Measurements from ENCODE around the gene PLXDC1. TPM values are rescaled to one million over a fixed set of nuclear protein-coding genes. Genes with fewer than 3 reads are reported as not detected.
"Not testable (repeated sequence)": the region's sequence is repeated elsewhere in the genome, so short reads cannot be mapped to it uniquely, and the experiment has no call there.

PLXDC1 gene
- polyA plus RNA-seq, 1 donor from 2014 or later: not detected

GRCh38 chr17:39036009-39036408 is 115.4 kb downstream of the PLXDC1 start:
- Mint-ChIP-seq H3K4me1 (no peaks in the 10 kb centered on the region), H3K36me3 (no peaks in the 10 kb centered on the region), H3K27me3 (peaks cover 4% of the 10 kb centered on the region), H3K27ac (no peak overlapping the region), H3K9me3 (no peaks in the 10 kb centered on the region), H3K4me3 (no peak overlapping the region)

GRCh38 chr17:39035578-39035977 is 115.9 kb downstream of the PLXDC1 start:
- H3K4me1 Mint-ChIP-seq, H3K4me3 Mint-ChIP-seq, H3K27ac Mint-ChIP-seq, H3K36me3 Mint-ChIP-seq, H3K27me3 Mint-ChIP-seq, H3K9me3 Mint-ChIP-seq: not testable (repeated sequence)

GRCh38 chr17:39028690-39029089 is 122.7 kb downstream of the PLXDC1 start:
- Mint-ChIP-seq H3K9me3 (no peaks in the 10 kb centered on the region), H3K36me3 (no peaks in the 10 kb centered on the region), H3K4me3 (no peak overlapping the region), H3K4me1 (peaks cover 0 to 4% (median 3%) of the 10 kb centered on the region in 3 donors), H3K27ac (no peak overlapping the region), H3K27me3 (peaks cover 19% of the 10 kb centered on the region)

- Mint-ChIP-seq H3K4me1 (peaks cover 0 to 4% (median 3%) of the 10 kb centered on the region in 3 donors), H3K9me3 (no peaks in the 10 kb centered on the region), H3K36me3 (no peaks in the 10 kb centered on the region), H3K4me3 (no peak overlapping the region), H3K27me3 (peaks cover 19% of the 10 kb centered on the region), H3K27ac (no peak overlapping the region)
Measured at GRCh38 chr17:39027455-39028035, 123.9 kb downstream of the PLXDC1 start.

- peaks cover 0 to 4% (median 3%) of the 10 kb centered on the region in 3 donors for H3K4me1 Mint-ChIP-seq
- peak overlapping the region in 1 of 4 donors; percentile 57 for H3K4me3 Mint-ChIP-seq
- H3K9me3 Mint-ChIP-seq: no peaks in the 10 kb centered on the region
- peaks cover 19% of the 10 kb centered on the region for H3K27me3 Mint-ChIP-seq
- H3K36me3 Mint-ChIP-seq: no peaks in the 10 kb centered on the region
- H3K27ac Mint-ChIP-seq: no peak overlapping the region
Measured at GRCh38 chr17:39026980-39027451, 124.4 kb downstream of the PLXDC1 start.

- H3K4me3 Mint-ChIP-seq, H3K4me1 Mint-ChIP-seq, H3K27ac Mint-ChIP-seq, H3K36me3 Mint-ChIP-seq, H3K9me3 Mint-ChIP-seq: not testable (repeated sequence)
- peaks cover 19% of the 10 kb centered on the region for H3K27me3 Mint-ChIP-seq
Measured at GRCh38 chr17:39026346-39026745, 125.1 kb downstream of the PLXDC1 start.

GRCh38 chr17:39022924-39023323 is 128.5 kb downstream of the PLXDC1 start:
- Mint-ChIP-seq H3K27me3 (peaks cover 19% of the 10 kb centered on the region), H3K27ac (no peak overlapping the region), H3K4me1 (peaks cover 8 to 15% (median 8%) of the 10 kb centered on the region in 3 donors), H3K36me3 (no peaks in the 10 kb centered on the region), H3K9me3 (no peaks in the 10 kb centered on the region), H3K4me3 (no peak overlapping the region)

GRCh38 chr17:39020037-39020436 is 131.4 kb downstream of the PLXDC1 start:
- H3K9me3 Mint-ChIP-seq, H3K27ac Mint-ChIP-seq, H3K27me3 Mint-ChIP-seq, H3K4me3 Mint-ChIP-seq, H3K36me3 Mint-ChIP-seq: not testable (repeated sequence)
- peaks cover 5 to 12% (median 8%) of the 10 kb centered on the region in 3 donors for H3K4me1 Mint-ChIP-seq

- Mint-ChIP-seq H3K4me1 (peaks cover 5 to 12% (median 8%) of the 10 kb centered on the region in 3 donors), H3K4me3 (peak overlapping the region in 1 of 4 donors; percentile 46), H3K27ac (peak overlapping the region in 1 of 3 donors; percentile 13), H3K36me3 (peaks cover 3% of the 10 kb centered on the region), H3K27me3 (no peaks in the 10 kb centered on the region), H3K9me3 (no peaks in the 10 kb centered on the region)
Measured at GRCh38 chr17:39018267-39019134, 132.9 kb downstream of the PLXDC1 start.

- H3K4me3 Mint-ChIP-seq: no peak overlapping the region
- peak overlapping the region in 2 of 3 donors; percentile 46 to 91 for H3K27ac Mint-ChIP-seq
- H3K4me1 Mint-ChIP-seq: peaks cover 5 to 12% (median 8%) of the 10 kb centered on the region in 3 donors
- peaks cover 3% of the 10 kb centered on the region for H3K36me3 Mint-ChIP-seq
- H3K9me3 Mint-ChIP-seq: no peaks in the 10 kb centered on the region
- no peaks in the 10 kb centered on the region for H3K27me3 Mint-ChIP-seq
Measured at GRCh38 chr17:39016193-39017153, 135.0 kb downstream of the PLXDC1 start.

GRCh38 chr17:39015546-39015935 is 135.9 kb downstream of the PLXDC1 start:
- H3K27ac Mint-ChIP-seq: peak overlapping the region in 1 of 3 donors; percentile 31
- peaks cover 5 to 12% (median 8%) of the 10 kb centered on the region in 3 donors for H3K4me1 Mint-ChIP-seq
- no peak overlapping the region for H3K4me3 Mint-ChIP-seq
- no peaks in the 10 kb centered on the region for H3K27me3 Mint-ChIP-seq
- no peaks in the 10 kb centered on the region for H3K9me3 Mint-ChIP-seq
- peaks cover 3% of the 10 kb centered on the region for H3K36me3 Mint-ChIP-seq

GRCh38 chr17:39014795-39015545 is 136.5 kb downstream of the PLXDC1 start:
- Mint-ChIP-seq H3K36me3 (peaks cover 3% of the 10 kb centered on the region), H3K9me3 (no peaks in the 10 kb centered on the region), H3K4me3 (no peak overlapping the region), H3K4me1 (peaks cover 5 to 12% (median 8%) of the 10 kb centered on the region in 3 donors), H3K27ac (peak overlapping the region in 1 of 3 donors; percentile 31), H3K27me3 (no peaks in the 10 kb centered on the region)

GRCh38 chr17:39014044-39014794 is 137.2 kb downstream of the PLXDC1 start:
- no peaks in the 10 kb centered on the region for H3K9me3 Mint-ChIP-seq
- H3K27ac Mint-ChIP-seq: no peak overlapping the region
- H3K36me3 Mint-ChIP-seq: peaks cover 3% of the 10 kb centered on the region
- no peak overlapping the region for H3K4me3 Mint-ChIP-seq
- no peaks in the 10 kb centered on the region for H3K27me3 Mint-ChIP-seq
- peaks cover 5 to 12% (median 8%) of the 10 kb centered on the region in 3 donors for H3K4me1 Mint-ChIP-seq
